ENCODE results near the gene SYT13. TPM values are rescaled to one million over a fixed set of nuclear protein-coding genes. Genes with fewer than 3 reads are reported as not detected.

Gene SYT13
- total RNA-seq, 1 experiment from 2014 or later, result 1.4 TPM

DNA sequence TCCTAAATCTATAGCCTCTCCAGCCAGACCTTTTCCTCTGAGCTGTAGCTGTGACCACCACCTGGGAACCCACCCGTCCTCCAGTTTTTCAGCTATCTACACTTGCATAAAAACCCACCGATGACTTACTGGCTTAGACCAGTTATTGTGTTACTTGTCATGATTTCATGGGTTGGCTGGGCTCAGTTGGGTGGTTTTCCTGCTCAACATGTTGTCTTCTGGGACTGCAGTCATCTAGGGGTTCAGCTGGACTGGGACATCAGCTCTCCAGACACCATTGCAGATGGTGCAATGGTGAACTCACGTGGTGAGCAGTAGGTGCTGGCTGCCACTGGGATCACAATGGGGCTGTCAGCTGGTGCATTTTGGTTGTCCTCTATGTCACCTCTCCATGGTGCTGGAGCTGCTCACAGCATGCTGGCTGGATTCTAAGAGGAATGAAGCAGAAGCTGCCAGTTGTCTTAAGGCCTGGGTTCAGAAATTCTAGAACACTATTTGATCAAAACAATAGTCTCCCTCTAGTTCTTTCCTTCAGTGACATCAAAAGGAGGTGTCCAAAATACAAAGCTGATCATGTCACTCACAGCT, 1.3 kb upstream of the SYT13 start:
- H3K4me2 ChIP-seq (ENCODE audit: low read length), result no peak overlapping the region
- POLR2A ChIA-PET, result interaction anchor here (1.5 to 1.6 kb wide), 2 partner anchors 28 to 35 kb away, joined by 3 to 4 read pairs; no protein-coding TSS in a partner anchor

More for the DNA sequence above, 1.3 kb upstream of the SYT13 start:
- ChIA-PET RAD21 (ENCODE audit: low non-redundant PET in 1 of 2, low total read pairs in 2 of 2, uncharacterized antibody in 2 of 2, unreplicated experiment in 2 of 2) (no interaction called here), CTCF (interaction anchor here (1.1 kb wide), 1 partner anchor 74 kb away, joined by 3 read pairs; no protein-coding TSS in a partner anchor)
- Histone ChIP-seq H3K4me1 (ENCODE audit: control insufficient read depth in 1 of 2, insufficient read depth in 2 of 2, low read length in 2 of 2) (peaks cover 0 to 12% of the 10 kb centered on the region in 2 experiments; a peak in 2 of 4 replicates), H3K27me3 (ENCODE audit: insufficient read depth, low read length) (no peaks in the 10 kb centered on the region), H3K9ac (ENCODE audit: low read length) (no peak overlapping the region), H3K36me3 (ENCODE audit: control insufficient read depth in 1 of 2, insufficient read depth in 2 of 2, low read length in 2 of 2) (no peaks in the 10 kb centered on the region), H3K4me3 (replicated peaks in 1 of 2; ENCODE audit: low read depth in 1 of 2, low read length in 2 of 2) (no peak overlapping the region), H3K9me3 (ENCODE audit: control insufficient read depth in 1 of 2, insufficient read depth in 1 of 2, low read depth in 1 of 2, low read length in 2 of 2) (no peaks in the 10 kb centered on the region), H3K79me2 (ENCODE audit: insufficient read depth, low read length) (no peaks in the 10 kb centered on the region), H4K20me1 (ENCODE audit: insufficient read depth) (no peaks in the 10 kb centered on the region), H2AFZ (ENCODE audit: low read depth, low read length, poor library complexity, severe bottlenecking) (no peak overlapping the region), H3K27ac (ENCODE audit: low read depth, low read length) (no peak overlapping the region), H3K9me2 (ENCODE audit: insufficient read depth) (no peaks in the 10 kb centered on the region)
- DNase-seq (ENCODE audit: low read depth, low spot score) (no peak), ATAC-seq (no peak)
- intact Hi-C loops (cut with micrococcal nuclease), result no loop called here
- TF ChIP-seq CEBPB (IDR thresholded peaks at IDR 0.05; ENCODE audit: low read depth), result no peak
- no peak for TF ChIP-seq TCF7L2 (IDR thresholded peaks at IDR 0.05; ENCODE audit: borderline replicate concordance, extremely low read depth, insufficient read depth, insufficient read length)
- no peak for TF ChIP-seq RAD21 (IDR thresholded peaks at IDR 0.05; ENCODE audit: low read depth)
- no peak for TF ChIP-seq CBX3 (IDR thresholded peaks at IDR 0.05; ENCODE audit: low read depth)
- TF ChIP-seq, protein P1, sequence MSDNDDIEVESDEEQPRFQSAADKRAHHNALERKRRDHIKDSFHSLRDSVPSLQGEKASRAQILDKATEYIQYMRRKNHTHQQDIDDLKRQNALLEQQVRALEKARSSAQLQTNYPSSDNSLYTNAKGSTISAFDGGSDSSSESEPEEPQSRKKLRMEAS (IDR thresholded peaks at IDR 0.05), result no peak
- TF ChIP-seq, protein P2, sequence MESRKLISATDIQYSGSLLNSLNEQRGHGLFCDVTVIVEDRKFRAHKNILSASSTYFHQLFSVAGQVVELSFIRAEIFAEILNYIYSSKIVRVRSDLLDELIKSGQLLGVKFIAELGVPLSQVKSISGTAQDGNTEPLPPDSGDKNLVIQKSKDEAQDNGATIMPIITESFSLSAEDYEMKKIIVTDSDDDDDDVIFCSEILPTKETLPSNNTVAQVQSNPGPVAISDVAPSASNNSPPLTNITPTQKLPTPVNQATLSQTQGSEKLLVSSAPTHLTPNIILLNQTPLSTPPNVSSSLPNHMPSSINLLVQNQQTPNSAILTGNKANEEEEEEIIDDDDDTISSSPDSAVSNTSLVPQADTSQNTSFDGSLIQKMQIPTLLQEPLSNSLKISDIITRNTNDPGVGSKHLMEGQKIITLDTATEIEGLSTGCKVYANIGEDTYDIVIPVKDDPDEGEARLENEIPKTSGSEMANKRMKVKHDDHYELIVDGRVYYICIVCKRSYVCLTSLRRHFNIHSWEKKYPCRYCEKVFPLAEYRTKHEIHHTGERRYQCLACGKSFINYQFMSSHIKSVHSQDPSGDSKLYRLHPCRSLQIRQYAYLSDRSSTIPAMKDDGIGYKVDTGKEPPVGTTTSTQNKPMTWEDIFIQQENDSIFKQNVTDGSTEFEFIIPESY (IDR thresholded peaks at IDR 0.05; ENCODE audit: extremely low read depth, insufficient replicate concordance, low read length), result no peak
- TF ChIP-seq, protein P3, sequence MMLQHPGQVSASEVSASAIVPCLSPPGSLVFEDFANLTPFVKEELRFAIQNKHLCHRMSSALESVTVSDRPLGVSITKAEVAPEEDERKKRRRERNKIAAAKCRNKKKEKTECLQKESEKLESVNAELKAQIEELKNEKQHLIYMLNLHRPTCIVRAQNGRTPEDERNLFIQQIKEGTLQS (IDR thresholded peaks at IDR 0.05), result no peak
- TF ChIP-seq FOSL1 (IDR thresholded peaks at IDR 0.05; ENCODE audit: low read depth), result no peak
- no peak for TF ChIP-seq JUND (IDR thresholded peaks at IDR 0.05)
- no peak for TF ChIP-seq EGR1 (IDR thresholded peaks at IDR 0.05; ENCODE audit: low read depth)
- TF ChIP-seq SP1 (IDR thresholded peaks at IDR 0.05; ENCODE audit: low read depth), result no peak
- TF ChIP-seq SRF (IDR thresholded peaks at IDR 0.05; ENCODE audit: low read depth), result no peak
- no peak for TF ChIP-seq EZH2phosphoT487 (IDR thresholded peaks at IDR 0.05; ENCODE audit: borderline replicate concordance)
- TF ChIP-seq, protein P4, sequence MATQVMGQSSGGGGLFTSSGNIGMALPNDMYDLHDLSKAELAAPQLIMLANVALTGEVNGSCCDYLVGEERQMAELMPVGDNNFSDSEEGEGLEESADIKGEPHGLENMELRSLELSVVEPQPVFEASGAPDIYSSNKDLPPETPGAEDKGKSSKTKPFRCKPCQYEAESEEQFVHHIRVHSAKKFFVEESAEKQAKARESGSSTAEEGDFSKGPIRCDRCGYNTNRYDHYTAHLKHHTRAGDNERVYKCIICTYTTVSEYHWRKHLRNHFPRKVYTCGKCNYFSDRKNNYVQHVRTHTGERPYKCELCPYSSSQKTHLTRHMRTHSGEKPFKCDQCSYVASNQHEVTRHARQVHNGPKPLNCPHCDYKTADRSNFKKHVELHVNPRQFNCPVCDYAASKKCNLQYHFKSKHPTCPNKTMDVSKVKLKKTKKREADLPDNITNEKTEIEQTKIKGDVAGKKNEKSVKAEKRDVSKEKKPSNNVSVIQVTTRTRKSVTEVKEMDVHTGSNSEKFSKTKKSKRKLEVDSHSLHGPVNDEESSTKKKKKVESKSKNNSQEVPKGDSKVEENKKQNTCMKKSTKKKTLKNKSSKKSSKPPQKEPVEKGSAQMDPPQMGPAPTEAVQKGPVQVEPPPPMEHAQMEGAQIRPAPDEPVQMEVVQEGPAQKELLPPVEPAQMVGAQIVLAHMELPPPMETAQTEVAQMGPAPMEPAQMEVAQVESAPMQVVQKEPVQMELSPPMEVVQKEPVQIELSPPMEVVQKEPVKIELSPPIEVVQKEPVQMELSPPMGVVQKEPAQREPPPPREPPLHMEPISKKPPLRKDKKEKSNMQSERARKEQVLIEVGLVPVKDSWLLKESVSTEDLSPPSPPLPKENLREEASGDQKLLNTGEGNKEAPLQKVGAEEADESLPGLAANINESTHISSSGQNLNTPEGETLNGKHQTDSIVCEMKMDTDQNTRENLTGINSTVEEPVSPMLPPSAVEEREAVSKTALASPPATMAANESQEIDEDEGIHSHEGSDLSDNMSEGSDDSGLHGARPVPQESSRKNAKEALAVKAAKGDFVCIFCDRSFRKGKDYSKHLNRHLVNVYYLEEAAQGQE (IDR thresholded peaks at IDR 0.05; ENCODE audit: low read depth), result no peak
- no peak for TF ChIP-seq POLR2A (IDR thresholded peaks at IDR 0.05; ENCODE audit: borderline replicate concordance, extremely low read depth, insufficient read depth, insufficient read length)
- no peak for TF ChIP-seq YY1 (IDR thresholded peaks at IDR 0.05; ENCODE audit: extremely low read depth, insufficient replicate concordance, low read depth, low read length)
- no peak for TF ChIP-seq ELF1 (IDR thresholded peaks at IDR 0.05; ENCODE audit: borderline replicate concordance, low read depth)
- TF ChIP-seq EZH2 (IDR thresholded peaks at IDR 0.05), result no peak
- TF ChIP-seq, protein P5, sequence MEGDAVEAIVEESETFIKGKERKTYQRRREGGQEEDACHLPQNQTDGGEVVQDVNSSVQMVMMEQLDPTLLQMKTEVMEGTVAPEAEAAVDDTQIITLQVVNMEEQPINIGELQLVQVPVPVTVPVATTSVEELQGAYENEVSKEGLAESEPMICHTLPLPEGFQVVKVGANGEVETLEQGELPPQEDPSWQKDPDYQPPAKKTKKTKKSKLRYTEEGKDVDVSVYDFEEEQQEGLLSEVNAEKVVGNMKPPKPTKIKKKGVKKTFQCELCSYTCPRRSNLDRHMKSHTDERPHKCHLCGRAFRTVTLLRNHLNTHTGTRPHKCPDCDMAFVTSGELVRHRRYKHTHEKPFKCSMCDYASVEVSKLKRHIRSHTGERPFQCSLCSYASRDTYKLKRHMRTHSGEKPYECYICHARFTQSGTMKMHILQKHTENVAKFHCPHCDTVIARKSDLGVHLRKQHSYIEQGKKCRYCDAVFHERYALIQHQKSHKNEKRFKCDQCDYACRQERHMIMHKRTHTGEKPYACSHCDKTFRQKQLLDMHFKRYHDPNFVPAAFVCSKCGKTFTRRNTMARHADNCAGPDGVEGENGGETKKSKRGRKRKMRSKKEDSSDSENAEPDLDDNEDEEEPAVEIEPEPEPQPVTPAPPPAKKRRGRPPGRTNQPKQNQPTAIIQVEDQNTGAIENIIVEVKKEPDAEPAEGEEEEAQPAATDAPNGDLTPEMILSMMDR (IDR thresholded peaks at IDR 0.05 in 2 of 3, conservative IDR thresholded peaks at IDR 0.05 in 1 of 3; ENCODE audit: borderline replicate concordance in 1 of 3, insufficient read depth in 1 of 3, low read depth in 2 of 3, low read length in 2 of 3), result no peak
- TF ChIP-seq ZNF274 (IDR thresholded peaks at IDR 0.05; ENCODE audit: low read depth, low read length), result no peak
- BruUV-seq (replicated peaks), result no TSS peak
